Measurements from ENCODE around the gene NID1.
"Not testable (repeated sequence)": the region's sequence is repeated elsewhere in the genome, so short reads cannot be mapped to it uniquely, and the experiment has no call there.

Gene NID1

GRCh38 chr1:235930543-235930942, 134.3 kb downstream of the NID1 start:
- DNase-seq, result no peak

- DNase-seq, result no peak
Observed at GRCh38 chr1:235929216-235929615, 135.7 kb downstream of the NID1 start.

- no peak for DNase-seq
Observed at GRCh38 chr1:235928197-235928596, 136.7 kb downstream of the NID1 start.

GRCh38 chr1:235927551-235927950, 137.3 kb downstream of the NID1 start:
- DNase-seq, result not testable (repeated sequence)
